ENCODE data around the gene NDST1. TPM values are rescaled to one million over a fixed set of nuclear protein-coding genes. Genes with fewer than 3 reads are reported as not detected.

NDST1 gene
- total RNA-seq, 4 donors from 2014 or later, result 36.1 to 70.5 (median 50.5) TPM

DNA sequence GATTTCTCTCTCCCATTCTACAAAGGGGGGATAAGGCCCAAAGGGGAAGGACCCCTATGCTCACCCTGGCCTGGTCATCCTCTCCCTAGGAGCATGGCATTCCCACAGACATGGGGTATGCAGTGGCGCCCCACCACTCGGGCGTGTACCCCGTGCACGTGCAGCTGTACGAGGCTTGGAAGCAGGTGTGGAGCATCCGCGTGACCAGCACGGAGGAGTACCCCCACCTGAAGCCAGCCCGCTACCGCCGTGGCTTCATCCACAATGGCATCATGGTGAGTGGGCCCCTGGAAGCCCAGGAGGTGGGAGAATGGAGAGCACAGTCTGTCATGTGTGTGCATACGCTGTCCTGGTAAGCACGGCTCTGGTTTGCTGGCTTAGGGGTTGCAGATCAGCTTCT is 27.7 kb downstream of the NDST1 start:
- H3K9me3 ChIP-seq, result no peaks in the 10 kb centered on the region
- intact Hi-C loops (cut with DNase I; ENCODE audit: low total_unique reads) (no loop called here), in situ Hi-C loops (cut with MboI; ENCODE audit: low sequenced_read_pairs in 4 of 4) (no loop called here)
- TF ChIP-seq, protein P1, sequence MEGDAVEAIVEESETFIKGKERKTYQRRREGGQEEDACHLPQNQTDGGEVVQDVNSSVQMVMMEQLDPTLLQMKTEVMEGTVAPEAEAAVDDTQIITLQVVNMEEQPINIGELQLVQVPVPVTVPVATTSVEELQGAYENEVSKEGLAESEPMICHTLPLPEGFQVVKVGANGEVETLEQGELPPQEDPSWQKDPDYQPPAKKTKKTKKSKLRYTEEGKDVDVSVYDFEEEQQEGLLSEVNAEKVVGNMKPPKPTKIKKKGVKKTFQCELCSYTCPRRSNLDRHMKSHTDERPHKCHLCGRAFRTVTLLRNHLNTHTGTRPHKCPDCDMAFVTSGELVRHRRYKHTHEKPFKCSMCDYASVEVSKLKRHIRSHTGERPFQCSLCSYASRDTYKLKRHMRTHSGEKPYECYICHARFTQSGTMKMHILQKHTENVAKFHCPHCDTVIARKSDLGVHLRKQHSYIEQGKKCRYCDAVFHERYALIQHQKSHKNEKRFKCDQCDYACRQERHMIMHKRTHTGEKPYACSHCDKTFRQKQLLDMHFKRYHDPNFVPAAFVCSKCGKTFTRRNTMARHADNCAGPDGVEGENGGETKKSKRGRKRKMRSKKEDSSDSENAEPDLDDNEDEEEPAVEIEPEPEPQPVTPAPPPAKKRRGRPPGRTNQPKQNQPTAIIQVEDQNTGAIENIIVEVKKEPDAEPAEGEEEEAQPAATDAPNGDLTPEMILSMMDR (IDR thresholded peaks at IDR 0.05 in 4 of 5, conservative IDR thresholded peaks at IDR 0.05 in 1 of 5), result no peak
- H3K4me3 ChIP-seq, result no peak overlapping the region
- H3K27me3 ChIP-seq, result no peaks in the 10 kb centered on the region
- DNase-seq (no peak), ATAC-seq (no peak)
- peaks cover under 1 to 1% of the 10 kb centered on the region in 2 donors for H3K4me1 ChIP-seq
- H3K27ac ChIP-seq, result no peak overlapping the region
- H3K36me3 ChIP-seq, result peaks cover 0 to 65% of the 10 kb centered on the region in 2 donors

DNA sequence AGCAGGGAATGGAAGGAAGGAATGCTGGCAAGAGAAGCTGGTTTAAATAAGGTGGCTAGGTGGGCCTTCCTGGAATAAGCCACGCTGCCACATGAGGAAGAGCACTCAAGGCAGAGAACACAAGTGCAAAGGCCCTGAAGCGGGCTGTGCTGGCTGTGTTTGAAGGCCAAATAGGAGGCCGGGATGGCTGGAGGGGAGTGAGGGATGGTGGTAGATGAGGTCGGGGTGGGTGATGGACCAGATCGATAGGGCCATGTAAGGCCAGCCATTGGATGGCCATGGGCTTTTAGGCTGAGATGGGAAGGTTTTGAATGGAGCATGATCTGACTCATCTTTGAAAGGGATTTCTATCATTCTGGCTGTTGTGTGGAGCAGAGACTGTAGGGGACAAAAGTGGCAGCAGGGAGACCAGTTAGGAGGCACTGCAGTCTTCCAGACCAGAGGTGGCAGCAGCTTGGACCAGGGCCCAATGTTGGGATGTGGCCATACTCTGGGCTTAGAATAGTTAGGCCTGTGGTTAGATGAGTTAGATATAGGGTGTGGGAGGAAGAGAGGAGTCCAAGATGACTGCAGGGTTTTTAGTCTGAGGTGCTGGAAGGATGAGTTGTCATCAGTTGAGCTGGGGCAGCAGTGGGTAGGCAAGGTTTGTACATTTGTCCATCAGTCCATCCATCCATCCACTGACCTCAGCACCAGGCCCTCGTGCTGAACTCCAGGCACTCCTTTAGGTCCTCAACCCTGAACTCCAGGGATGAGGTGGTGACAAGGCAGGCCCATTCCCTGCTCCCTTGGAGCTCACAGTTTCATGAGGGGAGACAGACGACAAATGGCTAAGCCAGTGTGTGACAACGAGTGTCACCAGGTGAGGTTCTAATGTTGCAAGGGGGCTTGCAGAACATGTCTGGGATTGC is 30.3 kb downstream of the NDST1 start:
- intact Hi-C loops (cut with DNase I; ENCODE audit: low total_unique reads), result no loop called here
- H3K27me3 ChIP-seq, result no peaks in the 10 kb centered on the region
- H3K27ac ChIP-seq, result no peak overlapping the region
- H3K9me3 ChIP-seq, result no peaks in the 10 kb centered on the region
- H3K36me3 ChIP-seq, result peaks cover 0 to 77% of the 10 kb centered on the region in 2 donors
- TF ChIP-seq, protein P1 (IDR thresholded peaks at IDR 0.05 in 4 of 5, conservative IDR thresholded peaks at IDR 0.05 in 1 of 5), result no peak
- no peak for TF ChIP-seq POLR2A (IDR thresholded peaks at IDR 0.05)
- ATAC-seq (no peak), DNase-seq (no peak)
- in situ Hi-C loops (cut with MboI; ENCODE audit: low sequenced_read_pairs in 4 of 4), result no loop called here
- no peak overlapping the region for H3K4me3 ChIP-seq
- peaks cover 0 to 11% of the 10 kb centered on the region in 2 donors for H3K4me1 ChIP-seq

DNA sequence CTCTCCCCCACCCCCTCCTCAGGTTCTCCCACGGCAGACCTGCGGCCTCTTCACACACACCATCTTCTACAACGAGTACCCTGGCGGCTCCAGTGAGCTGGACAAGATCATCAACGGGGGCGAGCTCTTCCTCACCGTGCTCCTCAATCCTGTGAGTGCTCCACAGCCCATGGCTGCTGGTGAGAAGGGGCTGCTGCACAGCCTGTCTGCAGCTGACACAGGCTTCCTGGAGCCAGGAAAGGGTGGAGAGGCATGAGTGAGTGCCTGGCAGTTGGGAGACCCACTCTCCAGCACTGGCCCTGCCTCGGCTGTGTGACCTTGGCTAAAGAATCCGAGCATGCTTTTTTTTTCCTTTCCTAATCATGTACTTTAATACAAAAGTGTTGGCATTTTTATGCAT is 31.3 kb downstream of the NDST1 start:
- intact Hi-C loops (cut with DNase I; ENCODE audit: low total_unique reads), result no loop called here
- TF ChIP-seq, protein P1 (IDR thresholded peaks at IDR 0.05 in 4 of 5, conservative IDR thresholded peaks at IDR 0.05 in 1 of 5), result no peak
- TF ChIP-seq POLR2A (IDR thresholded peaks at IDR 0.05), result no peak
- no peak for ATAC-seq
- Histone ChIP-seq H3K4me3 (no peak overlapping the region), H3K9me3 (no peaks in the 10 kb centered on the region), H3K4me1 (peaks cover 0 to 11% of the 10 kb centered on the region in 2 donors), H3K36me3 (peaks cover 0 to 70% of the 10 kb centered on the region in 2 donors), H3K27me3 (no peaks in the 10 kb centered on the region), H3K27ac (no peak overlapping the region)
- in situ Hi-C loops (cut with MboI; ENCODE audit: low sequenced_read_pairs in 4 of 4), result no loop called here
- no peak for DNase-seq

DNA sequence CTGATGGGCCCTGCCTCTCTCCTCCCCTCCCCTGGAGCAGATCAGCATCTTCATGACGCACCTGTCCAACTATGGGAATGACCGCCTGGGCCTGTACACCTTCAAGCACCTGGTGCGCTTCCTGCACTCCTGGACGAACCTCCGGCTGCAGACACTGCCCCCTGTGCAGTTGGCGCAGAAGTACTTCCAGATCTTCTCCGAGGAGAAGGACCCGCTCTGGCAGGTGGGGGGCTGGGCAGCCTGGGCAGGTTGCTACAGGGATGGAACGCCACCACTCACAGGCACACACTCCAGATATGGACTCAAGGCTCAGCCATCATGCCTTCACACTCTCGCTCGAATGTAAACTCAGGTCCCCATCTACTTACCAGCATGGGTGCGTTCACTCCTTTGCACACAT is 32.1 kb downstream of the NDST1 start:
- Histone ChIP-seq H3K36me3 (peaks cover 0 to 62% of the 10 kb centered on the region in 2 donors), H3K4me1 (peaks cover 0 to 11% of the 10 kb centered on the region in 2 donors), H3K27ac (peak overlapping the region in 1 of 4 donors; percentile 59), H3K4me3 (no peak overlapping the region), H3K27me3 (no peaks in the 10 kb centered on the region), H3K9me3 (no peaks in the 10 kb centered on the region)
- in situ Hi-C loops (cut with MboI; ENCODE audit: low sequenced_read_pairs in 4 of 4), result loop anchor here in 2 of 4 donors (5.0 kb wide), 2 partner anchors 83 to 88 kb away; no protein-coding TSS in a partner anchor
- intact Hi-C loops (cut with DNase I; ENCODE audit: low total_unique reads), result no loop called here
- no peak for ATAC-seq
- no peak for DNase-seq
- TF ChIP-seq POLR2A (IDR thresholded peaks at IDR 0.05), result no peak
- TF ChIP-seq, protein P1 (IDR thresholded peaks at IDR 0.05 in 4 of 5, conservative IDR thresholded peaks at IDR 0.05 in 1 of 5), result no peak

Data from gastrocnemius medialis (tissue), 4 donors.